ENCODE data around the gene NGLY1.

NGLY1 gene

GRCh38 chr3:25697553-25697952 lies 85.7 kb downstream of the NGLY1 start:
- H3K4me3 ChIP-seq (ENCODE audit: low read depth, low read length), result no peak overlapping the region
- no peak overlapping the region for H2BK12ac ChIP-seq (ENCODE audit: low read length)
- no peaks in the 10 kb centered on the region for H3K4me1 ChIP-seq (ENCODE audit: control insufficient read depth in 1 of 2, insufficient read depth in 2 of 2, low read length in 2 of 2)
- no peak overlapping the region for H3K23ac ChIP-seq (ENCODE audit: low read length)
- H3K9me3 ChIP-seq (ENCODE audit: insufficient read depth, low read depth, low read length), result no peaks in the 10 kb centered on the region
- no peak overlapping the region for H3K14ac ChIP-seq (ENCODE audit: low read length)
- no peak overlapping the region for H2BK120ac ChIP-seq (ENCODE audit: insufficient read depth, low read length, poor library complexity)
- no peaks in the 10 kb centered on the region for H3K79me1 ChIP-seq (ENCODE audit: low read length)
- H3K4ac ChIP-seq (ENCODE audit: low read depth, low read length), result no peak overlapping the region
- H3K79me2 ChIP-seq (ENCODE audit: control insufficient read depth, insufficient read depth, low read length, poor library complexity), result no peaks in the 10 kb centered on the region
- no peak overlapping the region for H2BK5ac ChIP-seq (ENCODE audit: low read depth, low read length, poor library complexity)
- no peak overlapping the region for H2AFZ ChIP-seq (ENCODE audit: insufficient read depth, low read length, poor library complexity)
- WGBS (ENCODE audit: extremely low coverage, insufficient coverage, insufficient read length), result no CpG with 5 or more reads among the region's 1 CpG
- H3K27me3 ChIP-seq (ENCODE audit: insufficient read depth, low read length), result no peaks in the 10 kb centered on the region
- H3K18ac ChIP-seq (ENCODE audit: low read length), result no peak overlapping the region
- H4K12ac ChIP-seq (ENCODE audit: low read depth, low read length), result no peak overlapping the region
- no peak for DNase-seq
- H3K27ac ChIP-seq (ENCODE audit: low read depth, low read length), result no peak overlapping the region
- no peak overlapping the region for H3K9ac ChIP-seq (ENCODE audit: low read length)
- no peak overlapping the region for H4K8ac ChIP-seq (ENCODE audit: low read depth, low read length)
- no peak overlapping the region for H2AK5ac ChIP-seq (ENCODE audit: low read length)
- no peak overlapping the region for H4K91ac ChIP-seq (ENCODE audit: low read depth, low read length)
- H3K4me2 ChIP-seq (ENCODE audit: low read length), result no peak overlapping the region
- H3K36me3 ChIP-seq (ENCODE audit: control insufficient read depth in 1 of 2, insufficient read depth in 2 of 2, low read length in 2 of 2), result no peaks in the 10 kb centered on the region

GRCh38 chr3:25695731-25696420 lies 87.4 kb downstream of the NGLY1 start:
- DNase-seq, result no peak
- no peak overlapping the region for H4K12ac ChIP-seq (ENCODE audit: low read depth, low read length)
- H3K18ac ChIP-seq (ENCODE audit: low read length), result no peak overlapping the region
- H3K79me1 ChIP-seq (ENCODE audit: low read length), result no peaks in the 10 kb centered on the region
- no peak overlapping the region for H2AK5ac ChIP-seq (ENCODE audit: low read length)
- H3K4me1 ChIP-seq (ENCODE audit: control insufficient read depth in 1 of 2, insufficient read depth in 2 of 2, low read length in 2 of 2), result no peaks in the 10 kb centered on the region
- H3K79me2 ChIP-seq (ENCODE audit: control insufficient read depth, insufficient read depth, low read length, poor library complexity), result no peaks in the 10 kb centered on the region
- no peak overlapping the region for H3K4me3 ChIP-seq (ENCODE audit: low read depth, low read length)
- no peaks in the 10 kb centered on the region for H3K27me3 ChIP-seq (ENCODE audit: insufficient read depth, low read length)
- H3K27ac ChIP-seq (ENCODE audit: low read depth, low read length), result no peak overlapping the region
- H2AFZ ChIP-seq (ENCODE audit: insufficient read depth, low read length, poor library complexity), result no peak overlapping the region
- H2BK5ac ChIP-seq (ENCODE audit: low read depth, low read length, poor library complexity), result no peak overlapping the region
- H3K4ac ChIP-seq (ENCODE audit: low read depth, low read length), result no peak overlapping the region
- H3K9me3 ChIP-seq (ENCODE audit: insufficient read depth, low read depth, low read length), result no peaks in the 10 kb centered on the region
- no peak overlapping the region for H4K91ac ChIP-seq (ENCODE audit: low read depth, low read length)
- no peak overlapping the region for H2BK12ac ChIP-seq (ENCODE audit: low read length)
- H3K9ac ChIP-seq (ENCODE audit: low read length), result no peak overlapping the region
- no peak overlapping the region for H3K4me2 ChIP-seq (ENCODE audit: low read length)
- H3K36me3 ChIP-seq (ENCODE audit: control insufficient read depth in 1 of 2, insufficient read depth in 2 of 2, low read length in 2 of 2), result no peaks in the 10 kb centered on the region
- WGBS (ENCODE audit: extremely low coverage, insufficient coverage, insufficient read length), result no CpG with 5 or more reads among the region's 4 CpGs
- no peak overlapping the region for H4K8ac ChIP-seq (ENCODE audit: low read depth, low read length)
- H3K14ac ChIP-seq (ENCODE audit: low read length), result no peak overlapping the region
- H3K23ac ChIP-seq (ENCODE audit: low read length), result no peak overlapping the region
- no peak overlapping the region for H2BK120ac ChIP-seq (ENCODE audit: insufficient read depth, low read length, poor library complexity)

DNA sequence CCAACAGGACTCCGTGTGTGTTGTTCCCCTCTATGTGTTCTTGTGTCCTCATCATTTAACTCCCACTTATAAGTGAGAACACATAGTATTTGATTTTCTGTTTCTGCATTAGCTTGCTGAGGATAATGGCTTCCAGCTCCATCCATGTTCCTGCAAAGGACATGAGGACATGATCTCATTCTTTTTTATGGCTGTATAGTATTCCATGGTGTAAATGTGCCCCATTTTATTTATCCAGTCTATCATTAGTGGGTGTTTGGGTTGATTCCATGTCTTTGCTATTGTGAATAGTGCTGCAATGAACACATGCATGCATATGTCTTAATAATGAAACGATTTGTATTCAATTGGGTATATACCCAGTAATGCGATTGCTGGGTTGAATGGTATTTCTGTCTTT lies 90.0 kb downstream of the NGLY1 start:
- Histone ChIP-seq H3K14ac (ENCODE audit: low read length) (no peak overlapping the region), H3K4ac (ENCODE audit: low read depth, low read length) (no peak overlapping the region), H2BK12ac (ENCODE audit: low read length) (no peak overlapping the region), H3K79me1 (ENCODE audit: low read length) (no peaks in the 10 kb centered on the region), H4K91ac (ENCODE audit: low read depth, low read length) (no peak overlapping the region), H3K9me3 (ENCODE audit: insufficient read depth, low read depth, low read length) (no peaks in the 10 kb centered on the region), H3K4me3 (ENCODE audit: low read depth, low read length) (no peak overlapping the region), H2BK5ac (ENCODE audit: low read depth, low read length, poor library complexity) (no peak overlapping the region), H2AK5ac (ENCODE audit: low read length) (no peak overlapping the region), H3K18ac (ENCODE audit: low read length) (no peak overlapping the region), H3K4me2 (ENCODE audit: low read length) (no peak overlapping the region), H2BK120ac (ENCODE audit: insufficient read depth, low read length, poor library complexity) (no peak overlapping the region), H3K23ac (ENCODE audit: low read length) (no peak overlapping the region), H4K12ac (ENCODE audit: low read depth, low read length) (no peak overlapping the region), H4K8ac (ENCODE audit: low read depth, low read length) (no peak overlapping the region), H2AFZ (ENCODE audit: insufficient read depth, low read length, poor library complexity) (no peak overlapping the region), H3K79me2 (ENCODE audit: control insufficient read depth, insufficient read depth, low read length, poor library complexity) (no peaks in the 10 kb centered on the region), H3K27me3 (ENCODE audit: insufficient read depth, low read length) (no peaks in the 10 kb centered on the region), H3K36me3 (ENCODE audit: control insufficient read depth in 1 of 2, insufficient read depth in 2 of 2, low read length in 2 of 2) (no peaks in the 10 kb centered on the region), H3K9ac (ENCODE audit: low read length) (no peak overlapping the region), H3K4me1 (ENCODE audit: control insufficient read depth in 1 of 2, insufficient read depth in 2 of 2, low read length in 2 of 2) (no peaks in the 10 kb centered on the region), H3K27ac (ENCODE audit: low read depth, low read length) (no peak overlapping the region)
- no peak for DNase-seq
- no CpG with 5 or more reads among the region's 3 CpGs for WGBS (ENCODE audit: extremely low coverage, insufficient coverage, insufficient read length)

- Histone ChIP-seq H3K27ac (ENCODE audit: low read depth, low read length) (no peak overlapping the region), H3K9ac (ENCODE audit: low read length) (no peak overlapping the region), H3K9me3 (ENCODE audit: insufficient read depth, low read depth, low read length) (no peaks in the 10 kb centered on the region), H3K14ac (ENCODE audit: low read length) (no peak overlapping the region), H4K91ac (ENCODE audit: low read depth, low read length) (no peak overlapping the region), H3K4me1 (ENCODE audit: control insufficient read depth in 1 of 2, insufficient read depth in 2 of 2, low read length in 2 of 2) (no peaks in the 10 kb centered on the region), H2BK12ac (ENCODE audit: low read length) (no peak overlapping the region), H3K27me3 (ENCODE audit: insufficient read depth, low read length) (no peaks in the 10 kb centered on the region), H4K8ac (ENCODE audit: low read depth, low read length) (no peak overlapping the region), H3K36me3 (ENCODE audit: control insufficient read depth in 1 of 2, insufficient read depth in 2 of 2, low read length in 2 of 2) (no peaks in the 10 kb centered on the region), H2AK5ac (ENCODE audit: low read length) (no peak overlapping the region), H2AFZ (ENCODE audit: insufficient read depth, low read length, poor library complexity) (no peak overlapping the region), H3K4me2 (ENCODE audit: low read length) (no peak overlapping the region), H3K23ac (ENCODE audit: low read length) (no peak overlapping the region), H2BK120ac (ENCODE audit: insufficient read depth, low read length, poor library complexity) (no peak overlapping the region), H3K4ac (ENCODE audit: low read depth, low read length) (no peak overlapping the region), H3K4me3 (ENCODE audit: low read depth, low read length) (no peak overlapping the region), H4K12ac (ENCODE audit: low read depth, low read length) (no peak overlapping the region), H3K79me2 (ENCODE audit: control insufficient read depth, insufficient read depth, low read length, poor library complexity) (no peaks in the 10 kb centered on the region), H3K79me1 (ENCODE audit: low read length) (no peaks in the 10 kb centered on the region), H2BK5ac (ENCODE audit: low read depth, low read length, poor library complexity) (no peak overlapping the region), H3K18ac (ENCODE audit: low read length) (no peak overlapping the region)
- DNase-seq, result no peak
- WGBS (ENCODE audit: extremely low coverage, insufficient coverage, insufficient read length), result no CpG with 5 or more reads among the region's 1 CpG
Measured at GRCh38 chr3:25692341-25692740, 90.9 kb downstream of the NGLY1 start.
